CD4-positive, alpha-beta T cell treated with Interleukin-2 at 100 ng/mL for 4 hours (primary cell): ENCODE results near the gene TGFBR3L.
"Not testable (repeated sequence)": the region's sequence is repeated elsewhere in the genome, so short reads cannot be mapped to it uniquely, and the experiment has no call there.

ENCODE experiments used
- DNase-seq: peaks from one replicate; pipeline ENCODE4 v3.0.0-alpha.2; 2020; ENCODE audit warnings: low spot score

TGFBR3L gene

GRCh38 chr19:7917267-7918061 lies 2.8 kb downstream of the TGFBR3L start:
- DNase-seq: peak; percentile 54

GRCh38 chr19:7918062-7918614 lies 3.5 kb downstream of the TGFBR3L start:
- not testable (repeated sequence) for DNase-seq

GRCh38 chr19:7918615-7919421 lies 4.2 kb downstream of the TGFBR3L start:
- no peak for DNase-seq

GRCh38 chr19:7919610-7920518 lies 5.2 kb downstream of the TGFBR3L start, which contains the start of gene SNAPC2:
Gene SNAPC2, plus strand, starts transcription at chr19:7920338. Its CDS starts 29 bp downstream, at chr19:7920367.
- peak; percentile 97 for DNase-seq

- DNase-seq: peak; percentile 99
Observed at GRCh38 chr19:7920519-7921301, 6.1 kb downstream of the TGFBR3L start.

GRCh38 chr19:7921302-7921966 lies 6.8 kb downstream of the TGFBR3L start:
- DNase-seq: no peak

GRCh38 chr19:7921967-7922835 lies 7.6 kb downstream of the TGFBR3L start:
- no peak for DNase-seq

GRCh38 chr19:7922836-7923195 lies 8.2 kb downstream of the TGFBR3L start:
- no peak for DNase-seq

- DNase-seq: no peak
Observed at GRCh38 chr19:7923295-7924191, 8.9 kb downstream of the TGFBR3L start.

GRCh38 chr19:7924241-7924640 lies 9.6 kb downstream of the TGFBR3L start:
- no peak for DNase-seq

- no peak for DNase-seq
Observed at GRCh38 chr19:7924651-7925170, 10.1 kb downstream of the TGFBR3L start.

- peak; percentile 70 for DNase-seq
Observed at GRCh38 chr19:7925171-7925851, 10.7 kb downstream of the TGFBR3L start.

- peak; percentile 80 for DNase-seq
Observed at GRCh38 chr19:7926021-7926726, 11.5 kb downstream of the TGFBR3L start, which contains the start of gene CTXN1. Gene CTXN1, minus strand, starts transcription at chr19:7926135. Its CDS starts 597 bp downstream, at chr19:7925538.

- DNase-seq: no peak
Observed at GRCh38 chr19:7926727-7927604, 12.3 kb downstream of the TGFBR3L start.

GRCh38 chr19:7927605-7928333 lies 13.1 kb downstream of the TGFBR3L start:
- DNase-seq: no peak
